DMS 273 (cell line): Measurements from ENCODE around the gene PRRC2C.
"Not testable (repeated sequence)": the region's sequence is repeated elsewhere in the genome, so short reads cannot be mapped to it uniquely, and the experiment has no call there.

Experiments used
- DNase-seq: peaks from one replicate; lab custom pipeline; 2025; ENCODE audit not compliant: unreplicated experiment; lab: John Stamatoyannopoulos, UW

PRRC2C gene

DNA sequence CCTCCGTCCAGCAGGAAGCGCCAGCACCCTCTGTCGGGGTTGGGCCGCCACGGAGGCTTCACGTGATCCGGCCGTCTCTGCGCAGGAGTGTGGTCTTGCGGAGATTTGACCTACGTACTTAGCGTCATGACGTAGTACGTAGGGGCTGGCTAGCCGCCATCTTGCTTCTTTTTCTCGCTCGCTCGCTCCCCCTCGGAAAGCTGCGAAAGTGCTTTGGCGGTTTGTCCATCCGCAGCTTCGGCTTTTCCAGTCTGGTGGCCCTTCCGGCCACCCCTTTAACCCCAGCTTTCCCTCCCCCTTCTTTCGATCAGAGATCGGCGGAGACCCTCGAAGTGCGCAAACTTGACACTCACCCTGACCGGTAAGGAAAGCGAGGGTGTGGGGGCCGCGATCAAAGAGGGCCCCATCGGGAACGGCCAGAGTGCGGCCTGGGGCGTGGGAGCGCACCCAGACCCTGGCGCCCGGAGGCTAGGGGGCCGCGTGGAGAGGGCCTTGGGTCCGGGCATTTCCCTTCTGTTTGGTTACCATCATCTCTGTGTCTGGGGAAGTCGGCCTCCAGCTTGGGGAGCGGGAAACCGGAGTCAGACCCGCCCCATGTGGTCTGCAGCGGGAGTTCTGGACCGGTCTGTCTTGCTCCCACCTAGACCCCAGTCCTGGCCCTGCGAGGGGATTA is at the start of gene PRRC2C:
PRRC2C (plus strand) TSS at position 156 of the 673 bp plus-strand sequence. CDS start 26,559 bp downstream, outside the sequence.
- DNase-seq, result peak; percentile 99

DNA sequence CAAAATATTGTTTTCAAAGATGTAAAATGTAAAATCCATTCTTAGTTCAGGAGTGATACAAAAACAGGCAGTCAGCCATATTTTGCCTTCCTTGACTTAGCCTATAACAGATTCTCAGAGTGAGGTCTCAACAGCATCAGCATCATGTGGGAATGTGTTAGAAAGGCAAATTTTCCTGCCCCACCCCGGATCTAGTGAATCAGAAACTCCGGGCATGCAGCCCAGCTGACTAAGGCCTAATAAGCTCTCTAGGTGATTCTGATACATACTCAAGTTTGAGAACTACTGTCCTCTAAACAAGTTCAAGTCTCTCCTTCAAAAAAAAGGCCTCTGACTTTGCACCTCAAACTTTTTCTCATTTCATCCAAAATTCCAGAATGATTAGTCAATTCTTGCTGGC is 46.9 kb upstream of the PRRC2C start:
- peak; percentile 16 for DNase-seq

DNA sequence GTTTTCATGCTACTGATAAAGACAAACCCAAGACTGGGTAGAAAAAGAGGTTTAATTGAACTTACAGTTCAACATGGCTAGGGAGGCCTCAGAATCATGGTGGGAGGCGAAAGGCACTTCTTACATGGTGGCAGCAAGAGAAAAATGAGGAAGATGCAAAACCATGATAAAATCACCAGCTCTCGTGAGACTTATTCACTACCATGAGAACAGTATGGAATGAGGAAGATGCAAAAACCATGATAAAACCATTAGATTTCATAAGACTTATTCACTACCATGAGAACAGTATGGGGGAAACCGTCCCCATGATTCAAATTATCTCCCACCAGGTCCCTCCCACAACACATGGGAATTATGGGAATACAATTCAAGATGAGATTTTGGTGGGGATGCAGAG is 45.1 kb upstream of the PRRC2C start:
- DNase-seq, result not testable (repeated sequence)

DNA sequence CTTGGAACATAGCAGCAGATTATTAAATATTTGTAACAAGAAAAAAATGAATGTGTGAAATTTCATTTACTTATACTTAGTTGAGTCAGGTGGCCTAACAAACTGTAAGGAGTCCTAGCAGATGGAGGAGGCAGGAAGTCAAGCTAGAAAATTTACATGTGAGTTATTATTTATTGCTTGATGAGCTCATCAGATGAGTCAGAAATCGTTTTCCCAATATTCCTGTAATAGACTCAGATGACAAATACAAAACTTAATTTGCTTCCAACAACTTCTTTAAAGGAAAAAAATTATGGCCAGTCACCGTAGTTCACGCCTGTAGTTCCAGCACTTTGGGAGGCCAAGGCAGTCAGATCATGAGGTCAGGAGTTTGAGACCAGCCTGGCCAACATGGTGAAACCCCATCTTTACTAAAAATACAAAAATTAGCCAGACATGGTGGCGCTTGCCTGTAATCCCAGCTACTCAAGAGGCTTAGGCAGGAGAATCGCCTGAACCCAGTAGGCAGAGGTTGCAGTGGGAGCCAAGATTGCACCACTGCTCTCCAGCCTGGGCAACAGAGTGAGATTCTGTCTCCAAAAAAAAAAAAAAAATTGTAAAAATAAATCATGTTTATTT is 43.9 kb upstream of the PRRC2C start:
- DNase-seq, result not testable (repeated sequence)

DNA sequence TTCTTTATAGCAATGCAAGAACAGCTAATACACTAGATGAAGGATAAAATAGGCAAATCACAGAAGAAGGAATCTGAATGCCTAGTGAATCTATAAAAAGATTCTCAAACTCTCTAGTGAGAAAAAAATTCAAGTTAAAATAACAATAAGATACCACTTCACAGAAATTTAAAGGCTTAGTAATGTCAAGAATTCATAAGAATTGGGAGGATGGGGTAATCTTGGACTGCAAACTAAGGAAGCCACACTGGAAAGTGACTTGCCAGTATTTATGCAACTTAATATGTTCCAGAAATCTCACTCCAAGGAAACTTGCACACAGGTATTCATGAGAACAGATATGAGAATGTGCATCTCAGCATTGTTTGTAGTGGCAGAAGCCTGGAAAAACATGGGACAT is 38.9 kb upstream of the PRRC2C start:
- no peak for DNase-seq

DNA sequence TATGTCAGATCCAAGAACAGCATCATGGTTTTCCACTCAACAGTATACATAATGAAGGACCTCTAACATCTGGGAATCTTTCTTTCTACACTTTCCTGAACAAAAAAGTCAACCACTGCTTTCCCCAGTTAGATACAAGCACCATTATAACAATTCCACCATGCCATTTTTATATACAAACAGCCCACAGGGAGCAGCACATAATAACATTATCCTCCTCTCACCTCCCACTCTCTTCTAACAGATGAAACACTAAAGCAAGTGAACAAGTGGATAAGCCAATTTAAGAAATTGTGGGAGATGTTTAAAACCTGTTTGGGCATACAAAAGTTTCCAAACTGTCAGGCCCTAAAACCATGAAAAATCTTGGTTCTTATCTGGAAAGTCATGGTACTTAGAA is 29.4 kb upstream of the PRRC2C start:
- DNase-seq, result no peak

DNA sequence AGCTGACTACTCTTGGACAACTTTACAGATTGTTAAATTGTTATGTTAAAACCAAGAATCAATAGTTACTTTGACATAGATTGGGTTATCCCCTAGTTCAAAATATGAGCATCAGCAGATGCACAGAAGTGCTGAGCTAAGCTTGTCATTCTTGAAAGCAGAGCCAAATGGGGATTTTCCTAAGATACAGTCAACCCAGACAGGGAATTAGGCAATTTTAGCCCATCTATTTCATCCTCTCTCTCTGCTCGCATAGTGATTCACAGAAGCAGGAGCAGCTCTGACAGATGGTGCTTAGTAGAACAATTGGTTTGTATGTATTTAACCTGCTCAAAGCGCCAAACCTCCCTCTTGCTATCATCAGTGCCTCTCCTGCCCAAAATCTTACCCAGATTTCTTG is 27.9 kb upstream of the PRRC2C start:
- peak; percentile 16 for DNase-seq

DNA sequence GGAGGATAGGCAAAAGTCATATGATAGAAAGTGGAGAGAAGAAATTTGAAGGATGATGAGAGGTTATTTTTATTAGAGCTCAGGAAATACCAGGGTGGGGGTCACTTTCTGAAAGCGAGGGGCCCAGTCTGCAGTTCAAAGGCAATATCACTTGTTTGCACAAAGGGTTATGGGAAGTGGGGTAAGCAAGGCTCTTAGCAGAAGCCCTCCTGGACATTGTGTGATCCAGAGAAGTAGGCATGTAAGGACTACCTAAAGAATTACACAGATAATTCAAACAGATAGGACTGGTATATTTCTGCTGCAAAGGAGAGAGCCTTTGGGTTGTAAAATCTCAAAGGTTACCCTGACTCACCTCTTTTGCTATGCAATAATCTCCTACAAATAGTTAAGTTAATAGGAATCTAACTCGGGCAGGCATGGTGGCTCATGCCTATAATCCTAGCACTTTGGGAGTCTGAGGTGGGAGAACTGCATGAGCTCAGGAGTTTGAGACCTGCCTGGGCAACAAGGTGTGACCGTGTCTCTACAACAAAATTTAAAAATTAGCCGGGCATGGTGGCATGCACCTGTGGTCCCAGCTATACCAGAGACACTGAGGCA is 25.2 kb upstream of the PRRC2C start:
- DNase-seq, result no peak

DNA sequence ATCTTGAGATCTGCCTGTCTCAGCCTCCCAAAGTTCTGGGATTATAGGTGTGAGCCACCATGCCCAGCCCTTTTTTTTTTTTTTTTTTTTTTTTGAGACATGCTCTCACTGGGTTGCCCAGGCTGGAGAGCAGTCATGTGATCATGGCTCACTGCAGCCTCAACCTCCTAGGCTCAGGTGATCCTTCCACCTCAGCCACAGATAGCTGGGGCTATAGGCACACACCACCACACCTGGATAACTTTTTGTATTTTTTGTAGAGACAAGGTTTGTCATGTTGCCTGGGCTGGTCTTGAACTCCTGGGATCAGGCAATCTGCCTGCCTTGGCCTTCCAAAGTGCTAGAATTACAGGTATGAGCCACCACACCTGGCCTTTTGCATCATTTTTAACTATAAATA is 17.7 kb upstream of the PRRC2C start:
- no peak for DNase-seq

DNA sequence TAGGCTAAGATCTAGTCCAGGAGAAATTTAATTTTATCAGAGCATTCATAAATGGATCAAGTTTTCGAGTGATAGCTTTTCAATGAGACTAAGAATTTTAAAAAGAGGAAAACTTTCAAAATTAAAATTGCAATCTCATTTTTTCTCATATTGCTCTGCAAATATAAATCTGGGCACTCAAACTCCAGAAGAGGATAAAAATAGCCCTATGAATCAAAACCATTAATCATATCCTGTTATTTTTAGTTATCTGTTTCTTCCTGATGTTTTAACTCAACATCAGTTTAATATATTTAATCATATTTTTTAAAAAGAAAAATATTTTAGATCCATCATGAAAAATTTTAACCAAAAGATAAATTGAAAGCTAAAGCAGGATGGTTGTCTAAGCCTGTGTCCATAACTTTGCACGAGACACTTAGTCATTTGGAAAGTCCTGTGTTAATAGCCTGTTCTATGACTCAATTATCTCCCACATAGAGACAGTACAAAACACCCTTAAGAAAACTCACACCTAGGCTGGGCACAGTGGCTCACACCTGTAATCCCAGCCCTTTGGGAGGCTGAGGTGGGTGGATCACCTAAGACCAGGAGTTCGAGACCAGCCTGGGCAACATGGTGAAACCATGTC is 17.1 kb upstream of the PRRC2C start:
- DNase-seq, result no peak

DNA sequence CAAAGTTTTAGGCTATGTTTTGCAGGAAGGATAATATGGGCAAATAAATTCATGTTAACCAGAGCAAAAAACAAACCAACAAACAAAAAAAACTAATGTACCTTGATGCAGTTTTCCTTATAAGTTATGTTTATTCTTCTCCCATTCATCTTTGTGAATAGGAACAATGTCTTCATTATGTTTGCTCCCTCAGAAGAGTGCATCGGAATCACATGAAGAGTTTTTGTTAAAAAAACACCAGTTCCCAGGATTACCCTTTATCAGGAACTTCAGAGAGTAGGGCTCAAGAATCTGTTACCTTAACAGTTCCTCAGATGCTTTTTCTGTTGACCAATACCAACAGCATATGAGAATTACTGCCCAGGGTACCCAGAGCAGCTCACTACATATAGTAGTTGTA is 14.6 kb upstream of the PRRC2C start:
- no peak for DNase-seq

DNA sequence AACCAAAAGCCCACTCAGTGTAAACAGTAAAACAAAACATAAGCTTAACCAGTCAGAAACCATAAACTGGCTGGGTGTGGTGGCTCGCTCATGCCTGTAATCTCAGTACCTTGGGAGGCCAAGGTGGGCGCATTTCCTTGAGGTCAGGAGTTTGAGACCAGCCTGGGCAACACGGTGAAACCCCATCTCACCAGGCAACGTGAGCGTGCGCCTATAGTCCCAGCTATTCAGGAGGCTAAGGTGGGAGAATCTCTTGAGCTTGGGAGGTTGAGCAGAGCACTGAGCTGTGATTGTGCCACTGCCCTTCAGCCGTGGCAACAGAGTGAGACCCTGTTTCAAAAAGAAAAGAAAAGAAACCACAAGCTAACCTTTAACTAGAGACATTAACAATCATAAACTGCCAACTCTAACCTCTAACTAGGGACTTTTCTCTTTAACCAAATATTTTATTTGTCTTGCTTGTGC is 13.1 kb upstream of the PRRC2C start:
- DNase-seq, result no peak

DNA sequence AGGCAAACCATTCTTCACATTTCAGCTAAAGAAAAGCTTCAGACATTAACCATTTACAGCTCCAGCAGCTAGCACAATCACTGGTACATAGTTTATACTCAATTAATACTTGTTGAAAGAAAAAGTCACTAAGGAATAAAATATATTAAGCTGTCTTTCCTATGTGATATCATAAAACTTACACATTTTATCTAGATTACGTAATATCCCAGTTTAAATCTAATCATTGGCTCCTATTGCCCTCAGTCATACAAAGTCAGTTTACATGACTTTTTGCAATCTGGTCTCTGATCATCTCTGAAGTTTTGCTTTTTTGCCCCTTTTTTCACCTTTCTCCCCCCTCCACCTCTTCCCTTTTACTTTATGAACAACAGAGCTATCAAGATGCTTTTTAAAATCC is 8.5 kb upstream of the PRRC2C start:
- no peak for DNase-seq

DNA sequence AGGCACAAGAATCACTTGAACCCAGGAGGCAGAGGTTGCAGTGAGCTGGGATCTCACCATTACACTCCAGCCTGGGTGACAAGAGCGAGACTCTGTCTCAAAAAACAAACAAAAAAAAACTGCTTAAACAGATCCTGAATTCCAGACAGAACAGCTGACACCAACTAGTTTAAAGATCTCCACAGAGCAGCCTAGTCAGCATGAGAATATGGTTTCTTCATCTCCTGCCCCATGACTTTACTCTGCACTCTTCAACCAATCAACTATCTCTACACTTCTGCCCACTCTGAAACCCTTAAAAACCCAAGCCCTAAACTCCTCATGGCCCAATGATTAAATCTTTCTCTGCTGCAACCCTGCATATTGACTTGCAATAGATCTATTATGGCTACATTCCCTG is 7.5 kb upstream of the PRRC2C start:
- DNase-seq, result no peak

DNA sequence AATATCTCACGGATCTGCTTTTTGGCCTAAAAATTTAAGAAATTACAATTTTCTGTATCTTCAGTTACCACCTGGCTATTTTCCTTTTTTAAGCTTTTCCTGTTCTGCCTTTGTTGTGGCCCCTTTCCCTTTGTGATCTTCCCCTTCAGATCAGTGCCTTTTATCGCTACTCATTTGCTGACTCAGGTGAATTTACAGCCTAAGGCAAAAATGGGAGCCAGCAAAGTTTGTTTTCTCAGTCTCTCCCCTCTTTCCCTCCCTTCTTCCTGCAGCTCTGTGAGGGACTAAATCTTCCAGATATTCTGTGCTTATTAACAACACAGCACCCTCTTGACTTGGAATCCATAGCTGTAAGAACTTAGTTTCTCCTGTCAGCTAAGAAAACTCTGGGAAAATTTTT is 5.3 kb upstream of the PRRC2C start:
- no peak for DNase-seq

DNA sequence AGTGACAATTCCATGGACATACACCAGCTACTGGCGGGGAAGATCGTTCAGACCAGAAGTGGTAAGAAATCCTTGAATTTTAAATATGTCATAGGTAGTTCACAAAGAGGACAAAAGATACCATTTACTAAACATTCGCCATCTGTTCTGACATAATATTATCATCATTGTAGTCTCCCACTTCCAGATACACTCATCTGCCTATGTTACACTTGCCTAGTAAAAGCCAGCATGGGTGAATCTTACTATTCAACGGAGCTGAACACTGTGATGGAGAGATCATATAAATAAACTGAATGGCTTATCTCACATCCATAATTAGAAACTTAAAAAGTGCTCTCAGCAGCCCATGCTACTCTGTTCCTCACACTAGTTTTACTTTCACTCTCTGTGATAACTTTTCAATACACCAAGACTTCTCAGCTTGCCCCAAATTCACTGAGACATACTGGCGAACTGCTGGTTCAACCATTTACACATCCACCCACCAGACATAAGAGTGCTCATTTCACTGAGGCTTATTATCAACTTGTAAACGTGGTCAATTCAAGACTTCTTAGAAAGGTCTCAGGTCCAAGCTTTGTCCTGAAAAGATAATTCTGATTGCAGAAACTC is 463 bp upstream of the PRRC2C start:
- DNase-seq, result peak; percentile 68

DNA sequence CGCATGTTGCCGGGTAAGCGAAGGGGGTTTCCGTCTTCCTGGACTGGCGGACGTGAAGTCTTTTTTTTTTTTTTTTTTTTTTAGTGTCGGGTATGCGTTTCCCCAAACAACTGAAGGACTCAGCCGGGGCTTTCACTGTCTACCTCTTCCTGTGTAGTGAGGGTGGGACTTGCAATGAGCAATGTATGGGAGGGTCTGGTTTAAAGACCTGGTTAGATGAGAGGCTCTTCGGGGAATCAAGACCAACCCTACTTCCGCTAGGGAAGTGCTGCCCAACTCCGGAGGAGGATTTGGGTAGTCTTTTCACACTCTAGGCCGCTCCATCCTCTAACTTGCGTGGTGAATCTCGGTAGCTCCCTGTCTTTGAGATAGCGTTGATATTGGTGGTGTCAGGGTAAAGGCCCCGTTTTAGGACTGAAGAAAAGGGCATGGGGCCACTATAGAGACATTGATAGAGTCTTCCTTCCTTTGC is 754 bp downstream of the PRRC2C start:
- DNase-seq, result peak; percentile 77

DNA sequence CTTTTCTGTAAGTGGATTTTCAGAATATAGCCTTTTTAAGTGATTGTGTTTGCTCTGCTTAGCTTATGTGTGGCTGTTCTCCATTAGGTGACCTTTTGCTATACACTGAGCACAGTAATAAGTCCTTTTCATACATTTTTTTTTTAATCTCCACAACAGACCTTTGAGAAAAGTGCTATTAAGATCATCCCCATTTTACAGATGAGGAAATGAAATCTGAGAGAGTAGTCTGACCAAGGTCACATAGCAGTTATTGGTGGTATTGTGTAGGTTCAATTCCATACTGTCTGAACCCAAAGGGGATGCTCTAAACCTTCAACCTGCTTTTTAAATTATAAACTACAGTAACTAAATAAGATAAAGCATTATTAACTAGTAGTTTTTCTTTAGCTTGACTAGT is 1.7 kb downstream of the PRRC2C start:
- no peak for DNase-seq

DNA sequence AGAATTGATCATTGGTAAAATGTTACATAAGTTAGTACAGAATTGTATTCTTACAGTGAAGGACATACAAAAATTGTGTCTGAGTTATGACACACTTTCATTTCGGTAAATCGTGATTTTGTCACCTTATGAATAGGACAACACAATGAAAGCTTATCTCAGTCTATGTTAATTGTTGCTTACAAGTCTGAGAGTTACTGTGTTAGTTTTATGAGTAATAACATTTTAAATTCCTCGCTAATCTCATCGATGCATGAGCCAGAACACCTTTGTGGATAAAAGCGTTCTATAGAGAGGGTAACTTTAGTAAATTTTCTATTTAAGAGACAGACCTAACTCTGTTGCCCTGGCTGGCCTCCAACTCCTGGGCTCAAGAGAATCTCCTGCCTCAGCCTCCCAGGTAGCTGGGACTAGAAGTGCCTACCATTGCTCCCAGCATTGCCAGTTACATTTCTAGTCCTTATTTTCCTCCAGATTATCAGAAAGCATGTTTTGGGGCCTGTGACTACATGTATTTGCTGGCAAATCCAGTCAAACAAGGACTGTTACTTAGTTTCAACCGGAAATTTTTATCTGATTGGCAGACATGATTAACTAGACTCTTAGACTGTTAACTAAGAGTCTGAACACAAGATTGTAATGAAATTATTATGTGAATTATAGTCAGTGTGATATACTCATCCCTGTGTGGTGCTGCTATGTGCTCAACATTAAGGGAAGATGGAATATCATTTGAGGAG is 3.0 kb downstream of the PRRC2C start:
- no peak for DNase-seq

DNA sequence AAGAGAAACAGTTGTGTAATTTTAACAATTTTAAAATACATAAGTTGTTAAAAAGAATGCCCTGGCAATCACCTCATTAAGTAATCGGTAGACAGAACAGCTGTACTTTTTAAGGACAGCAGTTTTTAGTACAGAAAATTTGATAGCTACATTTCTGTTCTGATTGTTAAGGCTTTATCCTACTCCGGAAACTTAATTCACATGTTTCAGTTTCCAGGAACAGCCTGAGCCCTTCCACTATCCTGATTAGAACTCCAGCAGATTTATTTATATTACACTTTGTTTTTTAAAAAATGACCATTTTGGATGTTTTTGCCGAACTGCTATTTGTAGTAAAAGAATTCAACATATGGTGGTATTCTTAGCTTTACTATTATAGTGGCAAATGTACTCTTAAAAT is 8.7 kb downstream of the PRRC2C start:
- DNase-seq, result no peak

DNA sequence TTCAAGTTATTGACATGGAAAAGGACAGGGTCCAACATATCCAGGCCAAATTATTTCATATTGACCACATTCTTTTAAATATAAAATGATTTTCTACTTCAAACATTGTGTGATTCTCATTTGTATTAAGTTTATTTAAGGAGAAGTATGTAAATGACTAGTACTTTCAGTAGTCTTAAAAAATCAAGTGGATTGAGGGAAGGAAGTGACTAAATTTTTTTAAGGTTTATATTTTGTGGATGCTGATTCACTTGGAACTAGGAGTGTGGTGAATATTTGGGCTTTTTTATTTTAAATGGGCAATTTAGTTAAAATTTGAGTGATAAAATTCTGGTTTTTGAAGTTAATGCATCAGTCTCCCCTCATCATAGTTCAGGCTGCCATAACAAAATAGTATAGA is 10.1 kb downstream of the PRRC2C start:
- DNase-seq, result no peak
